SK-N-MC (cell line): ENCODE measurements around the gene INSC.

Experiments
- EZH2 ChIP-seq: fragments of 200-600 bp; sonication (generic); IDR thresholded peaks from one replicate; pipeline ENCODE4 v1.6.1; 2017; ENCODE audit warnings: antibody characterized with exemption
- FOXP2 ChIP-seq: optimal IDR thresholded peaks from 2 replicates; pipeline ENCODE3; 2011; ENCODE audit warnings: mild to moderate bottlenecking, moderate library complexity; ENCODE audit not compliant: insufficient read depth; ENCODE audit errors: extremely low read length, control extremely low read depth
- POLR2AphosphoS5 ChIP-seq: IDR thresholded peaks from 2 replicates; pipeline ENCODE4 v1.6.1; 2012; ENCODE audit warnings: mild to moderate bottlenecking, low read depth, low read length, borderline replicate concordance

GRCh38 chr11:15232496-15232895, 117.8 kb downstream of the INSC start:
- no peak for TF ChIP-seq FOXP2
- no peak for TF ChIP-seq EZH2
- TF ChIP-seq POLR2AphosphoS5: no peak
